GM12878 (cell line): Measurements from ENCODE around the gene P2RY11. TPM values are rescaled to one million over a fixed set of nuclear protein-coding genes. Genes with fewer than 3 reads are reported as not detected.

ENCODE experiments used
- CHD1 ChIP-seq: IDR thresholded peaks from 2 replicates; pipeline ENCODE4 v1.6.1; 2012; ENCODE audit warnings: low read depth, low read length, improper control_type of control experiment
- CHD2 ChIP-seq: IDR thresholded peaks from 2 replicates; pipeline ENCODE4 v1.6.1; 2011; ENCODE audit warnings: low read depth, low read length, improper control_type of control experiment, borderline replicate concordance
- CREB1 ChIP-seq: IDR thresholded peaks from 2 replicates; pipeline ENCODE4 v1.6.1; 2012; ENCODE audit warnings: low read depth, mild to moderate bottlenecking, inconsistent platforms
- CREM ChIP-seq: IDR thresholded peaks from 2 replicates; pipeline ENCODE4 v1.6.1; 2014; ENCODE audit warnings: antibody characterized with exemption, low read depth
- DPF2 ChIP-seq: fragments of 450-650 bp; IDR thresholded peaks from 2 replicates; pipeline ENCODE4 v1.6.1; 2017; ENCODE audit warnings: mild to moderate bottlenecking
- FOXM1 ChIP-seq: IDR thresholded peaks from 2 replicates; pipeline ENCODE4 v1.6.1; 2012; ENCODE audit warnings: low read depth, mild to moderate bottlenecking, inconsistent platforms, low read length, moderate library complexity
- GATAD2B ChIP-seq: fragments of 450-650 bp; conservative IDR thresholded peaks from 2 replicates; pipeline ENCODE4 v1.6.1; 2017; ENCODE audit warnings: low read depth, mild to moderate bottlenecking, moderate library complexity
- HDAC2 ChIP-seq: fragments of 200-600 bp; sonication (generic); IDR thresholded peaks from 2 replicates; pipeline ENCODE4 v1.6.1; 2017
- JUND ChIP-seq: IDR thresholded peaks from 2 replicates; pipeline ENCODE4 v1.6.1; 2012; ENCODE audit warnings: low read depth, mild to moderate bottlenecking, low read length, improper control_type of control experiment, moderate library complexity
- LARP7 ChIP-seq: fragments of 450-650 bp; IDR thresholded peaks from 2 replicates; pipeline ENCODE4 v1.6.1; 2017; ENCODE audit warnings: mild to moderate bottlenecking
- MTA2 ChIP-seq: fragments of 450-650 bp; IDR thresholded peaks from 2 replicates; pipeline ENCODE4 v1.6.1; 2016; ENCODE audit warnings: low read depth, mild to moderate bottlenecking, moderate library complexity
- POLR2AphosphoS5 ChIP-seq: IDR thresholded peaks from 2 replicates; pipeline ENCODE4 v1.6.1; 2011; ENCODE audit warnings: mild to moderate bottlenecking, low read length, inconsistent platforms
- RCOR1 ChIP-seq: conservative IDR thresholded peaks from 2 replicates; pipeline ENCODE4 v1.6.1; 2012; ENCODE audit warnings: low read depth, low read length, improper control_type of control experiment
- SP1 ChIP-seq: IDR thresholded peaks from one replicate; pipeline ENCODE4 v1.6.1; 2011; ENCODE audit warnings: low read depth, low read length
- SUZ12 ChIP-seq: fragments of 200-600 bp; sonication (generic); IDR thresholded peaks from one replicate; pipeline ENCODE4 v1.6.1; 2018; ENCODE audit warnings: antibody characterized with exemption, mild to moderate bottlenecking; ENCODE audit not compliant: unreplicated experiment
- WRNIP1 ChIP-seq: IDR thresholded peaks from 2 replicates; pipeline ENCODE4 v1.6.1; 2011; ENCODE audit warnings: low read depth, low read length, improper control_type of control experiment, borderline replicate concordance
- ZNF207 ChIP-seq: fragments of 450-650 bp; IDR thresholded peaks from 2 replicates; pipeline ENCODE4 v1.6.1; 2014; ENCODE audit warnings: antibody characterized with exemption, mild to moderate bottlenecking, borderline replicate concordance
- ZNF217 ChIP-seq: fragments of 450-650 bp; IDR thresholded peaks from 2 replicates; pipeline ENCODE4 v1.6.1; 2017; ENCODE audit warnings: antibody characterized with exemption, mild to moderate bottlenecking
- polyA plus RNA-seq, 11 experiments: library from polyadenylated mRNA; depleted of rRNA in 4 of 11; unstranded in 6 of 11; stranded (reverse) in 5 of 11; fragments of >200 nt; fragmentation: Nextera tagmentation in 4 of 11; fragmentation: Illumina TruSeq in 1 of 11; extraction: Ambion mirVana in 4 of 11; extraction: Trizol in 1 of 11; gene quantifications; 1 replicate in 1 of 11; 2 replicates in 10 of 11; pipeline versions ENCODE4 v1.2.1 to v1.2.3, GENCODE V29; 2011 to 2016; ENCODE audit warnings: inconsistent platforms in 2 of 11, missing spikeins in 2 of 11, low read depth in 1 of 11
- total RNA-seq, 4 experiments: library from RNA; depleted of rRNA in 3 of 4; stranded (reverse); fragments of >200 nt in 3 of 4; fragmentation: Illumina TruSeq in 1 of 4; extraction: Trizol in 1 of 4; gene quantifications; 2 replicates each; pipeline versions ENCODE4 v1.2.1 to v1.2.3, GENCODE V29; 2013 to 2021
- TF ChIP-seq, protein P1 (sequence below): fragments of 450-650 bp; IDR thresholded peaks from 2 replicates; pipeline ENCODE4 v1.6.1; 2017; ENCODE audit warnings: mild to moderate bottlenecking, moderate library complexity
- TF ChIP-seq, protein P2 (sequence below): IDR thresholded peaks from 2 replicates; pipeline ENCODE4 v1.6.1; 2011; ENCODE audit warnings: borderline replicate concordance, low read depth, mild to moderate bottlenecking, moderate library complexity, low read length; ENCODE audit not compliant: insufficient read depth, poor library complexity, severe bottlenecking
- TF ChIP-seq, protein P3 (sequence below): fragments of 450-650 bp; IDR thresholded peaks from 2 replicates; pipeline ENCODE4 v1.6.1; 2016; ENCODE audit warnings: mild to moderate bottlenecking
- TF ChIP-seq, protein P4 (sequence below): fragments of 450-650 bp; formaldehyde crosslinking; IDR thresholded peaks from 2 replicates; pipeline ENCODE4 v1.5.0; 2022; ENCODE audit warnings: mild to moderate bottlenecking, missing genetic modification characterization

Gene P2RY11
- total and polyA plus RNA-seq, 10 of the 15 experiments (the other 5 are each of a cell fraction or from before 2014, with no cell fraction given) = 0.14 to 46.5 (median 7.6) TPM

DNA sequence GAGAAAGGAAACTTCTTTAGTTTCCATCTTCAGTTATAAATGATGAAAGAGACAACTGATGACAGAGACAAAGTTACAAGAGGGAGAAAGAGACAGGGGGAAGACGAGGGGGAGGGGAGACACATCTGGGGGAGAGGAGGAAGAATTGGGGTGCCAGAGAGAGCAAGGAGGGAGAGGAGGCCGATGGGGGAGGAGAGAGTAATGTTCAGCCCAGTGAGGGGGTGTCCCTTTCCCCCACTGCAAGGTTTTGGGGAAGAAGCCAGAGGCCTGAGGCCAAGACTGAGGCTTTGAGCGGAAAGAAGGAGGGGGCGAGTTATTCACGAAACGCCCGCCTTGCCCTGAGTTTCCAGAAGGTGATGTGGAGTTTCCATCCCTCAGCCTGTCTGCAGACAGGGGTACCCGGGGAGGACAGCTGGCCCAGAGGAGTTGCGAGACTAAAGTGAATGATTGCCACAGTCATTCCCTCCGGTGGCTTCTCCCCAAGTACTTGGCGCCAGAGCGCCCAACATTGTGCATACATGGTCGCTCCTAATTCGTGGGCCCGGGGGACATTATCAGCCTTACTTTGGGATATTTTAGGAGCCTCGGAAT, 5.9 kb upstream of the P2RY11 start (continued):
- TF ChIP-seq LARP7 = peak; percentile 61
- TF ChIP-seq JUND = peak; percentile 42; the same call in 1 of the 2 replicates
- no peak for TF ChIP-seq ZNF207
- TF ChIP-seq HDAC2 = no peak
- TF ChIP-seq ZNF217 = peak; percentile 96
- TF ChIP-seq, protein P1, sequence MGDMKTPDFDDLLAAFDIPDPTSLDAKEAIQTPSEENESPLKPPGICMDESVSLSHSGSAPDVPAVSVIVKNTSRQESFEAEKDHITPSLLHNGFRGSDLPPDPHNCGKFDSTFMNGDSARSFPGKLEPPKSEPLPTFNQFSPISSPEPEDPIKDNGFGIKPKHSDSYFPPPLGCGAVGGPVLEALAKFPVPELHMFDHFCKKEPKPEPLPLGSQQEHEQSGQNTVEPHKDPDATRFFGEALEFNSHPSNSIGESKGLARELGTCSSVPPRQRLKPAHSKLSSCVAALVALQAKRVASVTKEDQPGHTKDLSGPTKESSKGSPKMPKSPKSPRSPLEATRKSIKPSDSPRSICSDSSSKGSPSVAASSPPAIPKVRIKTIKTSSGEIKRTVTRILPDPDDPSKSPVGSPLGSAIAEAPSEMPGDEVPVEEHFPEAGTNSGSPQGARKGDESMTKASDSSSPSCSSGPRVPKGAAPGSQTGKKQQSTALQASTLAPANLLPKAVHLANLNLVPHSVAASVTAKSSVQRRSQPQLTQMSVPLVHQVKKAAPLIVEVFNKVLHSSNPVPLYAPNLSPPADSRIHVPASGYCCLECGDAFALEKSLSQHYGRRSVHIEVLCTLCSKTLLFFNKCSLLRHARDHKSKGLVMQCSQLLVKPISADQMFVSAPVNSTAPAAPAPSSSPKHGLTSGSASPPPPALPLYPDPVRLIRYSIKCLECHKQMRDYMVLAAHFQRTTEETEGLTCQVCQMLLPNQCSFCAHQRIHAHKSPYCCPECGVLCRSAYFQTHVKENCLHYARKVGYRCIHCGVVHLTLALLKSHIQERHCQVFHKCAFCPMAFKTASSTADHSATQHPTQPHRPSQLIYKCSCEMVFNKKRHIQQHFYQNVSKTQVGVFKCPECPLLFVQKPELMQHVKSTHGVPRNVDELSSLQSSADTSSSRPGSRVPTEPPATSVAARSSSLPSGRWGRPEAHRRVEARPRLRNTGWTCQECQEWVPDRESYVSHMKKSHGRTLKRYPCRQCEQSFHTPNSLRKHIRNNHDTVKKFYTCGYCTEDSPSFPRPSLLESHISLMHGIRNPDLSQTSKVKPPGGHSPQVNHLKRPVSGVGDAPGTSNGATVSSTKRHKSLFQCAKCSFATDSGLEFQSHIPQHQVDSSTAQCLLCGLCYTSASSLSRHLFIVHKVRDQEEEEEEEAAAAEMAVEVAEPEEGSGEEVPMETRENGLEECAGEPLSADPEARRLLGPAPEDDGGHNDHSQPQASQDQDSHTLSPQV = no peak
- TF ChIP-seq, protein P2, sequence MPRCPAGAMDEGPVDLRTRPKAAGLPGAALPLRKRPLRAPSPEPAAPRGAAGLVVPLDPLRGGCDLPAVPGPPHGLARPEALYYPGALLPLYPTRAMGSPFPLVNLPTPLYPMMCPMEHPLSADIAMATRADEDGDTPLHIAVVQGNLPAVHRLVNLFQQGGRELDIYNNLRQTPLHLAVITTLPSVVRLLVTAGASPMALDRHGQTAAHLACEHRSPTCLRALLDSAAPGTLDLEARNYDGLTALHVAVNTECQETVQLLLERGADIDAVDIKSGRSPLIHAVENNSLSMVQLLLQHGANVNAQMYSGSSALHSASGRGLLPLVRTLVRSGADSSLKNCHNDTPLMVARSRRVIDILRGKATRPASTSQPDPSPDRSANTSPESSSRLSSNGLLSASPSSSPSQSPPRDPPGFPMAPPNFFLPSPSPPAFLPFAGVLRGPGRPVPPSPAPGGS = peak; percentile 45
- peak; percentile 59 for TF ChIP-seq CREM
- peak; percentile 49 for TF ChIP-seq SP1
- TF ChIP-seq, protein P3, sequence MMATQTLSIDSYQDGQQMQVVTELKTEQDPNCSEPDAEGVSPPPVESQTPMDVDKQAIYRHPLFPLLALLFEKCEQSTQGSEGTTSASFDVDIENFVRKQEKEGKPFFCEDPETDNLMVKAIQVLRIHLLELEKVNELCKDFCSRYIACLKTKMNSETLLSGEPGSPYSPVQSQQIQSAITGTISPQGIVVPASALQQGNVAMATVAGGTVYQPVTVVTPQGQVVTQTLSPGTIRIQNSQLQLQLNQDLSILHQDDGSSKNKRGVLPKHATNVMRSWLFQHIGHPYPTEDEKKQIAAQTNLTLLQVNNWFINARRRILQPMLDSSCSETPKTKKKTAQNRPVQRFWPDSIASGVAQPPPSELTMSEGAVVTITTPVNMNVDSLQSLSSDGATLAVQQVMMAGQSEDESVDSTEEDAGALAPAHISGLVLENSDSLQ = peak; percentile 64; the same call in 1 of the 2 replicates
- TF ChIP-seq DPF2 = no peak; the same call in none of the 2 replicates
- TF ChIP-seq GATAD2B = peak; percentile 80
- TF ChIP-seq POLR2AphosphoS5 = peak; percentile 81
- TF ChIP-seq WRNIP1 = peak; percentile 90; the same call in 1 of the 2 replicates
- TF ChIP-seq, protein P4, sequence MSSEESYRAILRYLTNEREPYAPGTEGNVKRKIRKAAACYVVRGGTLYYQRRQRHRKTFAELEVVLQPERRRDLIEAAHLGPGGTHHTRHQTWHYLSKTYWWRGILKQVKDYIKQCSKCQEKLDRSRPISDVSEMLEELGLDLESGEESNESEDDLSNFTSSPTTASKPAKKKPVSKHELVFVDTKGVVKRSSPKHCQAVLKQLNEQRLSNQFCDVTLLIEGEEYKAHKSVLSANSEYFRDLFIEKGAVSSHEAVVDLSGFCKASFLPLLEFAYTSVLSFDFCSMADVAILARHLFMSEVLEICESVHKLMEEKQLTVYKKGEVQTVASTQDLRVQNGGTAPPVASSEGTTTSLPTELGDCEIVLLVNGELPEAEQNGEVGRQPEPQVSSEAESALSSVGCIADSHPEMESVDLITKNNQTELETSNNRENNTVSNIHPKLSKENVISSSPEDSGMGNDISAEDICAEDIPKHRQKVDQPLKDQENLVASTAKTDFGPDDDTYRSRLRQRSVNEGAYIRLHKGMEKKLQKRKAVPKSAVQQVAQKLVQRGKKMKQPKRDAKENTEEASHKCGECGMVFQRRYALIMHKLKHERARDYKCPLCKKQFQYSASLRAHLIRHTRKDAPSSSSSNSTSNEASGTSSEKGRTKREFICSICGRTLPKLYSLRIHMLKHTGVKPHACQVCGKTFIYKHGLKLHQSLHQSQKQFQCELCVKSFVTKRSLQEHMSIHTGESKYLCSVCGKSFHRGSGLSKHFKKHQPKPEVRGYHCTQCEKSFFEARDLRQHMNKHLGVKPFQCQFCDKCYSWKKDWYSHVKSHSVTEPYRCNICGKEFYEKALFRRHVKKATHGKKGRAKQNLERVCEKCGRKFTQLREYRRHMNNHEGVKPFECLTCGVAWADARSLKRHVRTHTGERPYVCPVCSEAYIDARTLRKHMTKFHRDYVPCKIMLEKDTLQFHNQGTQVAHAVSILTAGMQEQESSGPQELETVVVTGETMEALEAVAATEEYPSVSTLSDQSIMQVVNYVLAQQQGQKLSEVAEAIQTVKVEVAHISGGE (CRISPR knock-in tag) = no peak
- TF ChIP-seq CHD2 = peak; percentile 74; the same call in 1 of the 2 replicates
- TF ChIP-seq SUZ12 = no peak
- peak; percentile 53; the same call in 1 of the 2 replicates for TF ChIP-seq MTA2
- peak; percentile 55; the same call in 1 of the 2 replicates for TF ChIP-seq RCOR1
- peak; percentile 55; the same call in 1 of the 2 replicates for TF ChIP-seq FOXM1
- TF ChIP-seq CREB1 = no peak
- TF ChIP-seq CHD1 = peak; percentile 60; the same call in 1 of the 2 replicates
